ENCODE measurements around the gene SUSD6.
"Not testable (repeated sequence)": the region's sequence is repeated elsewhere in the genome, so short reads cannot be mapped to it uniquely, and the experiment has no call there.

The SUSD6 gene

DNA sequence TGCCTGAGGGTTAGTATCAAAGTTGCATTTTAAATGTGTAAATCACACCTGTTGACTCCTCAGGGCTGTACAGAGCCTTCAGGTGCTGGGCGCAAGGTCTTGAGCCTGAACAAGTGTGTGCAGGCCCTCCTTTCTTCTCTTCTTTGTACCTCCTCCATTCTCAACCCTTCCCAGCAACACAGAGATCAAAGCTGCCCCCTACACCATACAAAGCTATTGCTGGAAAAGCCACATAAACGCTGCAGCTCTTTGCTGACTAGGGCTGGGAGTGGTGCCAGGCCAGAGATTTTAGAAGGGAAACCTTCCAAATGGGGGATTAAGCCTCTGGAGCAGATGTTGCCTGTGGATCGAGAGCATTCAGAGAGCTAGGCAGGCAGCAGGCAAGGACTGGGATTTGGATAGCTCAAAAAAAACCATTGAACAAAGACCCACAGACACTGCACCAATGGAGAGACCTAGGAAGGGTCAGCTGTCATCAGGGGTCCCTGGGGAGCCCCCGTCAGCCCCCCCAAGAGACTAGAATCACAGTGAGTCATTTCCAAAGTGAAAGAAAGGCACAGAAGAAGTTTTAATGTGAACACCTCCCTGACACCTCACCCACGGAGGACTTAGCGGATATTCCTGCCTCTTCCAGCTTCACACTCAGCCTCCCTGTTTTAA lies 18.2 kb upstream of the SUSD6 start:
- DNase-seq, result no peak

DNA sequence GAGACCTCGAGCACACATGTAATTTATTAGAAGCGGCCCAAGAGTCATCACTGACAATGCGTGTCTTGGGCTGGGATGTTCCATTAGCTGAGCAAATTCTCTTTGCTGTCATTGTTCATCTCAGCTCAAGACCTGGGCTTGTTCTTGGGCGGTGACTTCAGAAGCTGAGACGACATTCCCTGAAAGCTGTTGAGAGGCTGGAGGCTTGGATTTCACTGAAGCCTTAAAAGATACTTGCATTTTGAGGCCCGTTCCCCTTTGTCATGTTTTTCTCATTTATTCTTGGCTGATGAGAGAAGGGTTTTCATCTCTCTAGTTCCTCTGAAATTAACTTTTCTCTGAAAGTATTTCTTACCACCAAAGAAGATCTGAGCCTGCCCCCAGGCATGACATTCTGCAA lies 16.6 kb upstream of the SUSD6 start:
- no peak for DNase-seq

DNA sequence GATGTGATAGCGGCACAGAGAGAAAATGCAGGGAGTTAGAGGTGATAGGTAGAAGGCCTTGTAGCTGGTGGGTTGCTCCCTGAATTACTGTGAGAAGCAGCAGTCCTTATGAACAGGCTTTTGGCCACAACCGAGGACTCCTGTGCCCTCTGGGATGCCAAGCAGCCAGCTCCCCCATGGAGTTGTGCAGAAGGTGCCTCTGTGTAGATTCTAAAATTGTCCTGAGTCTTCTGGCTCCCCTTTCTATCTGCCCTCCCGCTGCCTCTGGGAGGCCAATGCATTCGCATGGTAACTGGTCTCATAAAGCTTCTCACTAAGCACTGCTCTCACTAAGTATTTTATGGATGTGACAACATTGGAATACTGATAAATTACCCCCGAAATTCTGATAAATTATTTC lies 16.1 kb upstream of the SUSD6 start:
- DNase-seq, result no peak

DNA sequence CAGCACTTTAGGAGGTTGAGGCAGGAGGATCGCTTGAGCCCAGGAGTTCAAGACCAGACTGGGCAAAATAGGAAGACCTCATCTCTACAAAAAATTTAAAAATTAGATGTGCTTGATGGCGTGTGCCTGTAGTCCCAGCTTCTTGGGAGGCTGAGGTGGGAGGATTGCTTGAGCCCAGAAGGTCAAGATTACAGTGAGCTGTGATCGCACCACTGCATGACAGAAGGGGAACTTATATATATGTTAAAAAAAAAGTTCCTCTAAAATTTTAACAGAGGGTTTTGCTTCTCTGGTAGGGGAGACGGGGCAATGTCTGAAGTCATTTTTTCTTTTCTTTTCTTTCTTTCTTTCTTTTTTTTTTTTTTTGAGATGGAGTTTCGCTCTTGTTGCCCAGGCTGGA lies 12.0 kb upstream of the SUSD6 start:
- DNase-seq, result not testable (repeated sequence)

DNA sequence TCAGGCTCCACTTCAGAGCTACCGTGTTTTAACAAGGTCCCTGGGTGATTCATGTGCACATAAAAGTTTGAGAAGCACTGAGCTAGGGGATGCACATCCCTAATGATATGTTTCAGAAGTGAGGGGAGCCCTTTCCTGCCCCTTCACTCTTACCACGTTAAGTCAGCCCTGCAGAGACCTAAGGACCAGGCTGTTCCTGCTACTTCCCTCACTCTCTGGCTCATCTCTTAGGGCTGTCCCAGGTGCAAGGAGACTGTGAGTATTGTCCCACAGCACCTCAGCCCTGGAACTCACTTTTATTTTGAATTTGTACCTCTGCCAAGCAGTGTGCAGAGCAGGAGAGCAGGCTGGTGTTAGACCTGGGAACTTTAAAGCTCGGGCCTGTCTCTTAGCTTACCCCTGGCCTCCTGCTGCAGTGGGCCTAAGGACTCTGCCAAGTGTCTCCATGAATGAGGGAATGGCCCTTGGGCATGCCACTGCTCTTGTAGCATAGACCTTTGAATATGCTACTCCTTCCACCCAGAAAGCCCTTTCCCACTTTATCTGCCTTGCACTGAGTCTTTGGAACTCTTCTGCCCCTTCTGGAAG lies 11.0 kb upstream of the SUSD6 start:
- no peak for DNase-seq

DNA sequence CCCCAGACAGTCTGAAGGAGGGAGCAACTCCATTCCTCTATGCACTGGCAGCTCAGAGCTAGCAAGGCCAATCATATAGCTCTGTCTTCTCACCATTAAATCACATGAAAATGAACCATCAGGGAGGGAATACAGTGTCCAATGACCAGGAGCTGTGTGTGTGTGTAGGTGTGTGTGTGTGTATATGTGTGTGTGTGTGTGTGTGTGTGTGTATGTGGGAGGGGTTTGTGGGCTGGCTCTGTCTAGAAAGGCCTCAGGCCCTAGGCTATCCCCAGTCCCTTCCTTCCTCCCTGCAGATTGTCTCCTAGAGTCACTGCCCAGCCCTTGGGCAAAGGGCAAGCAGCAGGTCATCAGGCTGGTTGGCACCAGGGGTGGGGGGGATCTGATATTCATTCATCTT lies 5.7 kb upstream of the SUSD6 start:
- DNase-seq, result no peak

DNA sequence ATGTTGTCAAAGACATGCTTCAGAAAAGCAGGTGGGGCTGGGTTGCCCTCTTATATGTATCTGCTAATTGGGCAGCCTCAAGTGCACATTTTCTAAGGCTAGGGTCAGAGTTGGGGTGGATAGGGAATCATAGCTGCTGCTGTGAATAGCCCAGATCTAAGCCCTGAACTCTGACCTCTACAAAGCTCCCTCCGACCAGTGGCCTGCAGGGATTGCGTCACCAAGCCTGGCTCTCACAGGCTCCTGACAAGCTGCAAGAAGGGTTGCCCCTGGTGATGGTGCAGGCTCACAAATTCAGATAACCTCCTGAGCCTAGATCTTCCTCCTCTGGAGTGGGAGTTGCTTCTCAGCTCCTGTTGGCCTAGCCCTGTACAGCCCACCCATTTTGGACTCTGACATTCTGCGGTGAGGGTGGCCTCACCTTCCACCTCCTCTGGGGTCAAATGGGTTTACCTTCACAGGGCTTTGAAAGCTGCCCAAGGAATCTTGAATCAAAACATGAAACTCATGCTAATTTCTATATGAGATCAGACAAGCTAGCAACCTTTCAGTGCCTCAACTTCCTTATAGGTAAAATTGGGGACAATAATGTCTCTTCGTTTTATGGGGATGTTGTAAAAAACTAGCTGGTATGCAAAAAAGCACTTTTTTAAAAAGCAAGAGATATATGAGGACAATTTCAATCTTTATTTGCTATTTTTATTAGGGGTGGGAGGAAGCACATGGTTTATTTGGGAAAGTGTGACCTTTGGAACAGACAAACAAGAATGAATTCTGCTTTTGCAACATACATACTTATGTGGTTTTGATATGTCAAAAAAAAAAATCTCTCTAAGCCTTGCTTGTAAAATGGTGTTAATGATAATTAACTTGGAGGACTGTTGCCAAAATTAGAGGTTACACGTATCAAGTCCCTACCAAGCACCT lies 4.9 kb upstream of the SUSD6 start:
- no peak for DNase-seq

DNA sequence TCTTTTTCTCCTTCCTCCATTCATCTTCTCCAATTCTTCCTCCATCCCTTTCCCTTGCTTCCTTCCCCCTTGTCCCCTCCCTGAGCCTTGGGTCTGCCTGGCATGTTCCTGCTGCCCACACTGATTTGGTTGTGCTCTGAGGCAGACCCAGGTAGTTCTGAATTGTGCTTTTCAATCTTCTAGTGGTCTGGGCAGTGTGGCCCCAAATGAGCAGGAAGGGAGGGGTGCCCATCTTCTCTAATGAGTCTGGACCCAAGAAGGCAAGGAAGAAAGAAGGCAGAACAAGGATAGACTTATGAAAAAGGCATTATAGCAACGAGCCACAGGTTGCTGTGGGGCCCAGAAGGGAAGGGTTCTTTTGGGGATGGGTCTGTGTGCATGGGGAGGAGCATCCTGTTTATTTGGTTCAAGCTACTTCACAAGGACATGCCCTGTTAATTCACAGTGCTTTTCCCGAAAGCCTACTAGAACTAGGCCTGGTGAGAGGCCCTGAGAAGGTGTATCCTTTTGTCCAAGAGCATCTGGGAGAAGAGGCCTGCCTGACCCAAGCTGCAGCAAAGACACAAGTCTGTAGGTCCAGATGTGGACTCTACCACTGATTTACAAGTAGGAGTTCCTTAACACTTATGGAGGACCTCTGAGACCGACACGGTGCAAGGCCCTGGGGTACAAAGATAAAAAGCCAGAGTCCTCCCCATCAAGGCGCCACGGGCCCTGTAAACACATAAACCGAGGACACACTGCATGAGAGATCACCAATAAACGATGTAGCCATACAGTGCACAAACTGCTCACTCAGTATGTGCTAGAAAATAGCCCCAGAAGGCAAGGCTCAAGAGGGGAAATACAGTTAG lies 1.1 kb upstream of the SUSD6 start:
- DNase-seq, result no peak

DNA sequence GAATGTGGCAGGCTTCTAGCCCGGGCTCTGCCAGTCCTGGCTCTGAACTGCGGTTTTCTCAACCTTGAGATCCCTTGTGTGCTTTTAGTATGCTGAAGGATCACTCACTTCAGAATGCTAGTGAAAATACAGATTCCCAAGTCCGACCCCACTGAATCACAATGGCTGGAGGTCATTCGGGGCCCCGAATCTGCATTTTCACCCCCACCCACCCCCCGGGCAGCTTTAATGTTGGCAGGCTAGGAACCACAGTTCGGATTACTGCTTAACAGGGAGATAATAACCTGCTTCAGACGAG lies 573 bp upstream of the SUSD6 start:
- DNase-seq, result no peak

DNA sequence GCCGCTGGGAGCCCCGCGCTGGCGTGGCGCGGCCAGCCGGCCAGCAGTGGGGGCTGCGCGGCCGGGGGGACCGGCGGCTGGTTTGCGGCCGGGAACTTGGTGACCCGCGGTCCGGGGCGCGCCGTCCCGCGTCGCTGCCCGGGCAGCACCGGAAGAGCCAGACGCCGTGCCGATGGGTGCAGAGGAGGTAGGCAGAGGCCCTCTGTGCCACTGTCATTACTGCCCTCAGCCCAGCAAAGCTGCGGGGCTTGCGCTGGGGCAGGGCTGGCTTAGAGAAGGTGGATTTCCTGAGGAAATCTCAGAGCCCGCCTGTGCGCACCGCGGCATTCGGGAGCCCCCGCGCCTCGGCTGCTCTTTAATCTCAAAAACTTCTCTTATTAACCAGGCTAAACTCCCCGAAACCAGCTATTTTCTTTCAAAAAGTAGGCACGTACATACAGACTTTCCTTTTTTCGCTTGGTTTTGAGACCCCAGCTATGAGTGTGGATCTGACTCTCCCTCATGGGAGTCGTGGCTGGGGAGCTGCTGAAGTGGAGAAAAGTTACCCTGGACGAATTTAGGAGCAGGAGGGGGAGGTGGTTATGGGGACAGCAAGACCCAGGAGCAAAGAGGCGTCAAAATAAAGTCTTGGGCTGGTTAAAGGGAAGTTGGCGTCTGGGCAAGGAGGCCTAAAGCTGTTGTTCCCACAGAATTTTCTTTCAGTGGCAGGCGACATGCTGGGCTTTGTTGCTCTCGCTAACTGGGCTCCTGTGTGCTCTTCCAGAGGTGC lies 802 bp downstream of the SUSD6 start:
- DNase-seq, result peak; percentile 41

DNA sequence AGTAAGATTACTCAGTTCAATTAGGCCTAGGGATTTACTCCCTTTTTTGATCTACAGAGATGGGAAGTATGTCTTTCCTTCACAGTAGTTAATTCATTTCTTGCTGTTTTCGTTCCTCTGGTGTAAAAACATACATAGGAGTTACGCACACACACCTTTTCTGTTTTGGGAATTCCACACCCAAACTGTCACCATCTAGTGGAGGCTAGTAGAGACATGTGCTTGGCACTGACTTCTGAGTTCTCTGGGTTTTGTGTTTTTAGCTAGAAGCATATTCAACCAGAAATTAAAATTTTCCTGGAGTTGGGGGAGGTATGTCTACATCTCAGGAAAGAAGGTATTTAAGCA lies 1.4 kb downstream of the SUSD6 start:
- DNase-seq, result no peak

DNA sequence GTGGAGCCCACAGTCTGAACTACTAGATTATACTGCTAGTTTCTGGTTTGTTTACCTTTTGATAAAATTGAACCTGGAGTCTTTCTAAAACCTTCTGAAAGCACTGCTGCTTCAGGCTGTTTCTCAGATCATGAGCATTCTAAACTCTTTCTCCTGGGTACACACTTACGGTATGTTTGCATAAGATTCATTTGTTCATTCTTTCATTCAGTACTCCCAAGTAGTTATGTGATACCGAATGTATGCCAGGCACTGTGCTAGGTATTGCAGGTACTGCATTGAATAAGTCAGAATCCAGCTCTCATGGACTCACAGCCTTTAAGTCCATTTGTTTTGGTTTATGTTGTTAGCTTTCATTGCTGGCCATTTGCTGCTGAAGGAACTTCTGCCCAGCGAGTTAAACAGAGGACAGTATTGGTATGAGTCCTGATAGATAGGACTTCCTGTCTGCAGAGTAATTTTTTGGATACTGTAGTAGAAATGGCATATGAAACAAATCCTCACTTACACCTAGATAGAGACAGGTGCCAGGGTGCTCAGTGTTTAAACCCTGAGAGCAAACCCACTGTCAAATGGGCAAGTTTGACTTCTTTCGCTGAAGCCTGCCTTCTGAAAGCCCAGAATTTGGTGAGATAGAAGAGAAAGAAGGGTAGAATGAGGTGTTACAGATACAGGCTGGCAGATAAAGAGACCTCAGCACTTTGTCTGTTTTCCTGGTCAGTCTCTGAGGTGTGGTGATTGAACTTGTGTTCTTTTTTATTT lies 2.1 kb downstream of the SUSD6 start:
- no peak for DNase-seq

DNA sequence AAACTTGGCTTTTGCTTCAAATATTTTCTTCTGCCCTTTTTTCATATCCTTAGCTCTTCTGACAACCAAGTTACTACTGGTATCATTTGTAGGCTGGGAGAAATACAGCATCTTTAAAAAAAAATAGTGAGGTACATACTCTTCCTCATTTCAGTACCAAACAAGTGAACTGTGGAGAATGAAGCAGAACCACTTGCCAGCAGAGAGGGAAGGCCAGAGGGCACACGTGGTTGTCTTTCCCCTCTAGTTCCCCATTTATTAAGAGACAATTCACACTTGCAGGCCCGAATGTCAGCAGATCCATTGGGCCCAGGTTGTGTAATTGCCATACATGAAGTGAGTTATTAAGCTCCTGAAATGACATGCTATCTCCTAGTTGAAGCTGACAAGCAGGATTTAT lies 3.2 kb downstream of the SUSD6 start:
- DNase-seq, result no peak

DNA sequence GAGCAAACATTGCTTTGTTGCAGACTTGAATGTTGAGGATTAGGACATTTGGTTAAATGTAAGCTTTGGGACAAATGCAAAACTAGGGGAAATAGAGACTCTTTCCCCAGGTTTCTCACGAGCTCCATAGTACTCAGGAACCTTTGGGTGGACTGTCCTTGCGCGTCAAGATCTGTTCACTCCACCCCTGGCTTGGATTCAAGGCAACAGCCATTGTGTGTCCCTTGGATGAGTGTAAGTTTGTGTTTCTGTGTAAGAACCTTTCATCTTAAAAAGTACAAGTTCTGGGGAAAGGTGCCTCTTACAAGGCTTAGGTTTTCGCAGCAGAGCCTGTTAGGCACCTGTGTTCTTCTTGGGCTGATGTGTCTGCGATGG lies 3.7 kb downstream of the SUSD6 start:
- no peak for DNase-seq

DNA sequence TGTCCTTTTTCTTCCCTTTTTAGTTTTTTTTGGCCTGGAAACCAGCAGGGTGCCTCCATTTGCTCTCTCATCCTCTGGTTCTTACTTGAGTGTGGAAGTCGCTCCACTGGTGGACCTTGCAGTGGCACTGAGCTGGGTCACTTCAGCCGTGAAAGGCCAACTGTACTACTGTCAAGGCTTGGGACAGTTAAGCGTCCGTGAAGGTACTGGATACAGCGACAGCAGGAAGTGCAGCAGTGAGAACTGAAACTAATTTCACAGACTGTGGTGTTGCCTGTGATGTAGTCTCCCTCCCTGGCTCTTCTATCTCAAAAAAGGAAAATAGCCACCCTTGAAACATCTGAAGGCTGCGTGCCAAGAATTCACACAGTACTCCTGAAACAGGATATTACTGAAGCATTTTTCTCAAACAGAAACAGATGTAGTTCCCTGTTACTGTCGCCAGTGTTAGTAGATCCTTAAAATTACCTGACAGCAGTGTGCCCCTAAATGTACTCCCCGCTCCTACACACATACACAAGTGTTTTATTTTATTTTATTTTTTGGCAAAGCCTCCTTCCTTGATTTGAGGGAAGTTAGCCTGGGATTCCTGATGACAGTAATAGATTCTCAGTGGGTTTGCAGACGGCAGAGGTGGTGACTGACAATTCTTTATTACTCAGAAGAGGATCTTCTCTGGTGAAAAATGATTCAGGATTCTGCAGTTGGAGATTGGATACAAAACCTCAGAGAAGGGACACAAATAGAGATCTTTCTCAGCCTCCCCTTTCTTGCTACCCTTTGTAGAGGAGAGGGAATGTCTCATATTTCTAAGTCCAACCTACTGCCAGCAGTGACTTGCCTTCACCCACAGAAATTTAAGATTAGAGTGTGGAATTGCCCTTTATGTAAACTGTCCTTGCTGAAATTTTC lies 4.4 kb downstream of the SUSD6 start:
- DNase-seq, result no peak

DNA sequence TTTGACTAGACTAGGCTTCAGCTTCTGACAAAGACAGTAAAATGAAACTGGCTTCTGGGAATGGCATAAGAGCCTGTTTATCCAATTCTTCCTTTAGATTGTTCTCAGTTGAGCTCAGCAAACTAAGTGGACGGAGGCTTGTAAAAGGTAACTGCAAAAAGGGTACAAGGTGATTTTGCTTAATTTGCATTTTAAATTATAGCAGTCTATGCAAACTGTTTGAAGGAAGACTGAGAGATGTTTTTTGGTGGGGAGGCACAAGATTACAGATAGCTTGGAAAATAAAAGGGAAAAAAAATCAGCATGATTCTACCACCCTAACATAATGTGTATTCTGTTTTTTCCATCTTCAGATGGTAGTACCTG lies 5.0 kb downstream of the SUSD6 start:
- DNase-seq, result no peak

DNA sequence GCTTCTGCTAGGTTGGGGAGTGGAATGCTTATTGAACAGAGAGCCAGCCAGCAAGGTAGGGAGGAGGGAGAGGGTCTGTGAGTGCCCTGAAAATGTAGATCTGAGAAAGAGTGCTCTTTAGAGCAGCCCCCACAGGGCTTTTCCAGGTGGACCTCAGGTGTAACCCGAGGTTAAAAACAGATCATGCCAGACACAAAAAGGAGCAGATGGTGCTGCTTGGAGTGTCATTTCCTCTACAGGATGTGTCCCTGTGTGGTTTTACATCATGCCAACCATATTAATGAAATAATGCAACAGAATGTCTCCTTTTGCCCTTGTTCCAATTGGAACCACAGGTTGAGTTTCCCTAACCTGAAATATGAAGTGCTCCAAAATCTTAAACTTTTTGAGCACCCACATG lies 6.4 kb downstream of the SUSD6 start:
- no peak for DNase-seq

DNA sequence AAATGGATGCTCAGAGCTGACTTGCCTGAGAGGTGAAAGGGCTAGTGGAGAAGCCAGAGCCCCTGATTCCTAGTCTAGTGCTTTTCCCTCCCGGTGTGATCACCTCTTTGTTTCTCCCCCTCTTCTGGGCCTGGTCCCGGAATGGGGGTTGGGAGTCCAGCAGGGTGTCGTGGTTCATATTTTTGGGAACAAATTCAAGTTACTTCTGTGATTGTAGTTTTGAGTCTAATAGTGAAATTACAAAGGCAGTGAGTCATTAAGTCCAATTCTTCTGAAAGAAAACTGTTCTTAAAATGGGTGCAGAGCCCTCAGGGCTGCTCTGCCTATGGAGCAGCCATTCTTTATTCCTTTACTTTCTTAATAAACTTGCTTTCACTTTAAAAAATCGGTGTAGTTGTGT lies 7.6 kb downstream of the SUSD6 start:
- DNase-seq, result no peak

DNA sequence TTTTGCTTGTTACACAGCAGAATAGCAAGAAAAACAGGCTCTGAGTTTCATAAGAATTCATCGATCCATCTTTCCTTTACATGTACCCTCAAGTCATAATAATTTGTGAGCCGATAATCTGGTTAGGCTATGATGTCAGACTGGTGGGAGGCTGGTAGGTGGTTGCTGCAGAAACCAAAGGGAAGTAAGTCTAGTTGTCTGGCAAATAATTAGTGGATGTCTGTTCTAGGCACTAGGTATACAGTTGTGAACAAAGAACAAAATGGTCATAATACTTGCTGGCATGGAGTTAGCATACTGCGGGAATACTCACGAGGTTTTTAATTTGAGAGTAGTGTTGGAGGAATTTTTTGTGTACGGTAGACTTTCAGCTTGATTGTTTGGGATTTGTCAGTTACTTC lies 8.8 kb downstream of the SUSD6 start:
- DNase-seq, result no peak

DNA sequence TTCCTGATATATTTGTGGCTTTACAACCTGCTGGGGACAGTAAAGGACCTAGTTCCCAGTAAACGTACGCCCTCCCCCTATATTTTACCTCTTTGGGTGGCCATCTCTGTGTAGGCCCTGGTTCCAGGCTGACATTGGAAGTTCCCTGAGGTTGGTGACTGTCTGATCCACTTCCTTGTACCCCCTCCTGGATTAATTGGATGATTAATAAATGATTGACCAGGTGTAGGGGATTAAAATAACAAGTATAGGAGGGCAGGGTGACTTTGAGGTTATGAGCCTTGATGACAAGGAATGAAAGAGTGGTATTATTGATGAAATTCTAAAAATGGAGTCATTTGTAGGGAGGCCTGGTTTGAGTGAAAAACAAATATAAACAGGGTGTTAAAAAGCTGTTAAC lies 9.6 kb downstream of the SUSD6 start:
- no peak for DNase-seq

DNA sequence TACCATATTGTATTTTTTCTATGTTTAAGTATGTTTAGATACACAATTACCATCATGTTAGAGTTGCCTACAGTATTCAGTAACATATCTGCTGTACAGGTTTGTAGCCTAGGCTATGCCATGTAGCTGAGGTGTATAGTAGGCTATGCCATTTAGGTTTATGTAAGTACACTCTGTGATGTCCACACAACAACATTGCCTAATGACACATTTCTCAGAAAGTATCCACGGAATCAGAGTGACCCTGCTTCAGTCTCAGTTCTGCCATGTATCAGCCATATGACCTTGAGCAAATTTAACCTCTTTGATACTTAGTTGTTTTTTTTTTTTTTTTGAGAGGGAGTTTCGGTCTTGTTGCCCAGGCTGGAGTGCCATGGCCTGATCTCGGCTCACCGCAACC lies 12.7 kb downstream of the SUSD6 start:
- DNase-seq, result no peak
